ENCODE results near the gene NOS2.

- TF ChIP-seq CTCF (IDR thresholded peaks at IDR 0.05) (peak in 3 of 6 experiments; percentile 14 to 28 (median 24)), POLR2A (IDR thresholded peaks at IDR 0.05) (no peak)
These were observed 52.6 kb downstream of the NOS2 start for GRCh38 chr17:27747462-27748359.
